MM.1S (cell line): Measurements from ENCODE around the gene SPIRE1.

Source experiments
- EZH2 ChIP-seq: fragments of 300-600 bp; sonication (generic); optimal IDR thresholded peaks from 2 replicates; pipeline ENCODE3; 2017; ENCODE audit warnings: low read depth, mild to moderate bottlenecking, antibody characterized with exemption, low read length, mixed read lengths
- EZH2phosphoT487 ChIP-seq: fragments of 300-600 bp; sonication (generic); IDR thresholded peaks from 2 replicates; pipeline ENCODE4 v1.6.1; 2018; ENCODE audit warnings: antibody characterized with exemption, low read length
- TF ChIP-seq, protein P1 (sequence below): fragments of 300-600 bp; sonication (generic); IDR thresholded peaks from 2 replicates; pipeline ENCODE4 v1.5.1; 2016; ENCODE audit warnings: antibody characterized with exemption, low read length, mixed read lengths

DNA sequence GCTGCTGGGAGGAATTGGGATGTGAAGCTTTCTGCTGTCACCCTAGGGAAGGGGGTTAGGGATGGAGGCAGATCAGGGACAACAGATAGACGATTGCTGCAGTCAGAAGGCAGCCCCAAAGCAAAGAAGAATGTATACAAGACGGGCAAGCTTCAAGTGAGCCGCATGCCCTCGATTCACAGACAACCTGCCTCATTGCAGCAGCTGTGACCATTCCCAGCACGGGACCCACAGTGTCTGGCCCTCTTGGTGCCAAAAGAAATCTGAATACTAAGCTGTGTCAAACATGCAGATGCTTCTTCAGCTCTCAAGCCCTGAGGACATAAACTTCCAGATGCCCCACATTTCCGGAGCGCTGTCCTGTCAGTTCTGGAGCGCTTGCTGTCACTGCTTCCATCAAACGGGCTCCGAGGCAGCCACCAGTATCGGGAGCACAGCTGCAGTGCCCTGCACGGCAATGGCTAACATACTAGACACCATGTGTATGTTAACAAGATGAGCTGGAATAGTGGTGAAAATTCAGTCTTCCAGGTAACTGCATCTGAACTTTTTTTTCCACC is 216.4 kb downstream of the SPIRE1 start:
- TF ChIP-seq, protein P1, sequence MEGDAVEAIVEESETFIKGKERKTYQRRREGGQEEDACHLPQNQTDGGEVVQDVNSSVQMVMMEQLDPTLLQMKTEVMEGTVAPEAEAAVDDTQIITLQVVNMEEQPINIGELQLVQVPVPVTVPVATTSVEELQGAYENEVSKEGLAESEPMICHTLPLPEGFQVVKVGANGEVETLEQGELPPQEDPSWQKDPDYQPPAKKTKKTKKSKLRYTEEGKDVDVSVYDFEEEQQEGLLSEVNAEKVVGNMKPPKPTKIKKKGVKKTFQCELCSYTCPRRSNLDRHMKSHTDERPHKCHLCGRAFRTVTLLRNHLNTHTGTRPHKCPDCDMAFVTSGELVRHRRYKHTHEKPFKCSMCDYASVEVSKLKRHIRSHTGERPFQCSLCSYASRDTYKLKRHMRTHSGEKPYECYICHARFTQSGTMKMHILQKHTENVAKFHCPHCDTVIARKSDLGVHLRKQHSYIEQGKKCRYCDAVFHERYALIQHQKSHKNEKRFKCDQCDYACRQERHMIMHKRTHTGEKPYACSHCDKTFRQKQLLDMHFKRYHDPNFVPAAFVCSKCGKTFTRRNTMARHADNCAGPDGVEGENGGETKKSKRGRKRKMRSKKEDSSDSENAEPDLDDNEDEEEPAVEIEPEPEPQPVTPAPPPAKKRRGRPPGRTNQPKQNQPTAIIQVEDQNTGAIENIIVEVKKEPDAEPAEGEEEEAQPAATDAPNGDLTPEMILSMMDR: no peak
- TF ChIP-seq EZH2phosphoT487: no peak
- no peak for TF ChIP-seq EZH2
